Measurements from ENCODE around the gene TPRG1L.

DNA sequence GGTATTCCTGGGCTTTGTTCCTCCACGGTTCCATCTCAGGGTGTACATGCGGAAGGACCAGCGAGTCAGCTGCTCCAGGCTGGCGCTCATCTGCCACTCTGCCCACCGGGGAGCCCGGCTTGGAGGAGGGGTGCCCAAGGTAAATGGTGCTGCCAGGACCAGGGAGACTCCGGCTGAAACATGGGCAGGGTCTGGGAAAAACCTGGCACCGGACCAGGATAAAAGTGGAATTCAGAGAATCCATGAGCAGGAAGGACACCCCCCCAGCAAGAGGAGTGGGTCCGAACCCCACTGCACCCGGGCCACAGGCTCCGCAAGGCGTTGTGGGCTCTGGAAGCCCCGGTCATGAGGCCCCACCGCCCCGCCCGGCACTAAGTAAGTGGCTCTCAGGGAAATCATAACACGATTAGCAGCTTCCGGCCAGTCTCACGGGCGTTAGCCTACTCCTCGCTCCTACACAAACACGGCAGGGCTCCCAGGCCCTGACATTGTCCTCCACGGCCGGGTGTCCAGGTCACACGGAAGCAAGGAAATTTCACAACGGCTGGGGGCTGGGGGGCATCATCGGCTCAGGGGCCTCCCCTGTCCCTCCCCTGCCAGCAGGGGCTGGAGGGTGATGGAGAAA lies 34.6 kb upstream of the TPRG1L start:
- TF ChIP-seq, protein P1, sequence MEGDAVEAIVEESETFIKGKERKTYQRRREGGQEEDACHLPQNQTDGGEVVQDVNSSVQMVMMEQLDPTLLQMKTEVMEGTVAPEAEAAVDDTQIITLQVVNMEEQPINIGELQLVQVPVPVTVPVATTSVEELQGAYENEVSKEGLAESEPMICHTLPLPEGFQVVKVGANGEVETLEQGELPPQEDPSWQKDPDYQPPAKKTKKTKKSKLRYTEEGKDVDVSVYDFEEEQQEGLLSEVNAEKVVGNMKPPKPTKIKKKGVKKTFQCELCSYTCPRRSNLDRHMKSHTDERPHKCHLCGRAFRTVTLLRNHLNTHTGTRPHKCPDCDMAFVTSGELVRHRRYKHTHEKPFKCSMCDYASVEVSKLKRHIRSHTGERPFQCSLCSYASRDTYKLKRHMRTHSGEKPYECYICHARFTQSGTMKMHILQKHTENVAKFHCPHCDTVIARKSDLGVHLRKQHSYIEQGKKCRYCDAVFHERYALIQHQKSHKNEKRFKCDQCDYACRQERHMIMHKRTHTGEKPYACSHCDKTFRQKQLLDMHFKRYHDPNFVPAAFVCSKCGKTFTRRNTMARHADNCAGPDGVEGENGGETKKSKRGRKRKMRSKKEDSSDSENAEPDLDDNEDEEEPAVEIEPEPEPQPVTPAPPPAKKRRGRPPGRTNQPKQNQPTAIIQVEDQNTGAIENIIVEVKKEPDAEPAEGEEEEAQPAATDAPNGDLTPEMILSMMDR (IDR thresholded peaks at IDR 0.05; ENCODE audit: insufficient read depth, low read depth, low read length): no peak
- TF ChIP-seq EZH2 (IDR thresholded peaks at IDR 0.05; ENCODE audit: insufficient read depth, low read length): no peak
